Non-pigmented ciliary epithelial cell (primary cell): ENCODE data around the gene DLG5.

ENCODE experiments used
- DNase-seq: peaks from one replicate; pipeline ENCODE4 v3.0.0-alpha.2; 2010; ENCODE audit warnings: low read depth

DLG5 gene, protein sequence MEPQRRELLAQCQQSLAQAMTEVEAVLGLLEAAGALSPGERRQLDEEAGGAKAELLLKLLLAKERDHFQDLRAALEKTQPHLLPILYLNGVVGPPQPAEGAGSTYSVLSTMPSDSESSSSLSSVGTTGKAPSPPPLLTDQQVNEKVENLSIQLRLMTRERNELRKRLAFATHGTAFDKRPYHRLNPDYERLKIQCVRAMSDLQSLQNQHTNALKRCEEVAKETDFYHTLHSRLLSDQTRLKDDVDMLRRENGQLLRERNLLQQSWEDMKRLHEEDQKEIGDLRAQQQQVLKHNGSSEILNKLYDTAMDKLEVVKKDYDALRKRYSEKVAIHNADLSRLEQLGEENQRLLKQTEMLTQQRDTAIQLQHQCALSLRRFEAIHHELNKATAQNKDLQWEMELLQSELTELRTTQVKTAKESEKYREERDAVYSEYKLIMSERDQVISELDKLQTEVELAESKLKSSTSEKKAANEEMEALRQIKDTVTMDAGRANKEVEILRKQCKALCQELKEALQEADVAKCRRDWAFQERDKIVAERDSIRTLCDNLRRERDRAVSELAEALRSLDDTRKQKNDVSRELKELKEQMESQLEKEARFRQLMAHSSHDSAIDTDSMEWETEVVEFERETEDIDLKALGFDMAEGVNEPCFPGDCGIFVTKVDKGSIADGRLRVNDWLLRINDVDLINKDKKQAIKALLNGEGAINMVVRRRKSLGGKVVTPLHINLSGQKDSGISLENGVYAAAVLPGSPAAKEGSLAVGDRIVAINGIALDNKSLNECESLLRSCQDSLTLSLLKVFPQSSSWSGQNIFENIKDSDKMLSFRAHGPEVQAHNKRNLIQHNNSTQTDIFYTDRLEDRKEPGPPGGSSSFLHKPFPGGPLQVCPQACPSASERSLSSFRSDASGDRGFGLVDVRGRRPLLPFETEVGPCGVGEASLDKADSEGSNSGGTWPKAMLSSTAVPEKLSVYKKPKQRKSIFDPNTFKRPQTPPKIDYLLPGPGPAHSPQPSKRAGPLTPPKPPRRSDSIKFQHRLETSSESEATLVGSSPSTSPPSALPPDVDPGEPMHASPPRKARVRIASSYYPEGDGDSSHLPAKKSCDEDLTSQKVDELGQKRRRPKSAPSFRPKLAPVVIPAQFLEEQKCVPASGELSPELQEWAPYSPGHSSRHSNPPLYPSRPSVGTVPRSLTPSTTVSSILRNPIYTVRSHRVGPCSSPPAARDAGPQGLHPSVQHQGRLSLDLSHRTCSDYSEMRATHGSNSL (N-terminal part only)

DNA sequence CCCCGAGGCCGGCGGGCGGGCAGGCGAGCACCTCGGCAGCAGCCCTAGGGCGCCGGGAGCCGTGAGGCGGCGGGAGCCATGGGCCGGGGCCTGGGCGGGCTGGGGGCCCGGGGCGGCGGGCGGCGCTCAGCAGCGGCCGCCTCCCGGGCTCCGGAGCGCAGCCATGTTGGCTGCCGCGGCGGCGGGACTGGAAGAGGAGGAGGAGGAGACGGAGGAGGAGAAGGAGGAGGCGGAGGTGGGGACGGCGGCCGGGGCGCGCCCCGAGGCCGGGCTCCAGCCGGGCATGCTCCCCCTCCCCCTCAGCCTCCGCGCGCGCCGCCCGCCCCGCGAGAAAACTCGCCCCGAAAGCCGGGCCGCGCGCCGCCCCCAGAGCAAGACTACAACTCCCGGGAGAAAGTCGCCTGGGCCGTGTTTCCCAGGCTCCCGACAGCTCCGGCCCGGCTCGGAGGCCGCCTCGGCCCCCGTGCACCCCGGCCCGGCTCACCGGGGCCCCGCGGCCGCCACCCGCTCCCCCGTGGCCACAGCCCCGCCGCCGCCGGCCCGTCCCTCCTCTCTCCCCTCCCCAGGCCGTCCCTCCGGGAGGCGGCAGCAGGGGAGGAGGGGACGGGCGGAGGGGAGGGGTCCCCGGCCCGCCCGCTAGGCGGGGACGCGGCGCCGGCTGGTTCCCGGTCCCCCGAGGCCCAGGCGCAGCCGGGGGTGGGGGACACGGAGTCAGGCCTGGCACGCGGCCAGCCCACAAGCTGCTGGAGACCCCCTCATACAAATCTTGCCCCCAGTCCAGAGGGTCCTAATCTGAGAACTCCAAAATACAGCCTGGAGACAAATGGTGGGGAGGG, at the start of gene DLG5:
TSS of gene DLG5 (minus strand) at position 190 of the 836 bp plus-strand sequence. CDS start 235 bp downstream, outside the sequence.
- DNase-seq, result no peak

DNA sequence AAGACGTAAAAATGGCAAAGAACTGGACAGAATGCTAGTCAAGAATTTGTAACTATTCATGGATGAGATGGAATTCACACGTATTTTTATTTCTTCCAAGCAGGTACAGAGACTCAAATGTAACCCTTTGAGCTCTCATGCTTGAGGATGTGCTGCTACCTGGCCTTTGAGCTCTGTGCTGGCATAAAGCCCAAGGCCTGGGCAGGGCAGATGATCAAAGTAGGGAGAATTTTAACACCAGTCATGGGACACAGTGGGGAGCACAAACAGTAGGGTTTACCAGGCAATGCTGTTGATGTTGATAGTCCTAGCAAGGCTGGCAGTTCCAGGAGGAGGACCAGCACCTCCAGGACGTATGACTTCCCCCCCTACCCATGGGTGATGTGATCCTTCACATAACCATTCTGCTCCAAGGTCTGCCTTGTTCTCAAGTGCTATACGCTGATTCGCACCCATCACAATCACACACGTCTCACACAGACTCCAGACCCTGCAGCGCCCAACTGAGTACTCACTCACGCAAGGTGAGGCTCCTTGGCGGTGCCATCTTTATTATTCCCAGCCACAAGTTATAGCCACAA, 48.6 kb upstream of the DLG5 start:
- no peak for DNase-seq

DNA sequence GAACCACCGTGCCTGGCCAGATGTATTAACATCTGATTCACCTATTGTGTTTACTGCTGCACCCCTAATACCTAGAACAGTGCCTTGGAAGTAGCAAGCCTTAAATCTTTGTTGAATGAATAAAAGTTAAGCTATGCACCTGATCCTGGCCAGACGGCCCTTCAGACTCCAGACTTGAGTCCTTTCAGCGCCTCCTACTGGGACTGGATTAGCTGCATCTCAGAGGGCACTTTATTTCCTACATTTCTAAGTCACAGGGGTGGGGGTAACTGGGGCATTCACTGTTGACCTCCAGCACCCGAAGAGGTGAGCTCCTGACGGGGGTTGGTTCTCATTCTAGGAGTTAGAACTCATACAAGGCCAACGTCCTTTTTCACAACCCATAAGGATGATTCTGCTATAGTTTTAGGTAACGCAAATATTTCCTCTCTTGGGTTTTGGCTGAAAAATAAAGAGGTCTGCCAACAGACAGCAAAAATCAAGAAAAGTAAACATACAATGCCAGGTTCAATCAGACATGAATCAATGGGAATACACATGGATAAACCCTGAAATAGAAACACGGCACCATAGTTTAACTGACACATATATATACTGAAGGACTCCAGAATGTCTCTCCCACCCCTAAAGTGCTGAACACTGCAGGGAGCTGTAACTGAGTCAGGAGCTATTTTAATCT, 48.0 kb upstream of the DLG5 start:
- no peak for DNase-seq

DNA sequence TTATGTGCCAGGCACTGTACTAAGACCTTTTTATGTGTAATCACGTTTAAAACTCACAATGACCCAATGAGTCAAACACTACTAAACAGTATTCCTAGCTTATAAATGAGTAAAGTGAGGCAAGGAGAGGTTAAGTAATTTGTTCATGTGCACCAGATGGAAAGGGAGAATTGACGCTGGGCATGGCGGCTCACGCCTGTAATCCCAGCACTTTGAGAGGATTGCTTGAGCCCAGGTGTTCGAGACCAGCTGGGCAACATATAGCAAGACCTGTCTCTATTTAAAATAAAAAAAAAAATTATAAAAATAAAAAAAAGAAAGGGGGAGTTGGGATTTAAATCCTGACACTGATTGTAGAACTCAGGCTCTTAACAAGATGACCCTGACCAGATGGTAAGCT, 46.7 kb upstream of the DLG5 start:
- DNase-seq, result no peak

DNA sequence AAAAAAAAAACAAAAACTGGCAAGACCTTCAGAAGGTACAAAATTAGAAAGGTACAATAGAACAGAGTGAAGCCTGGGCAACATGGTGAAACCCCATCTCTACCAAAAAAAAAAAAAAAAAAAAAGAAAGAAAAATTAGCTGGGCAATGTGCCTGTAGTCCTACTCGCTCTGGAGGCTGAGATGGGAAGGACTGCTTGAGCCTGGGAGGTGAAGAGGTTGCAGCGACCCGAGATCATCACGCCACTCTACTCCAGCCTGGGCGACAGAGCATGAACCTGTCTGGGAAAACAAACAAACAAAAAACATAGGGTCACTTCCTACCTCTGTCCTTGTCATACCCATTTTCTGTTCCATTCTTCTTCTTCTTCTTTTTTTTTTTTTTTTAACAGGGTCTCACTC, 45.6 kb upstream of the DLG5 start:
- DNase-seq, result no peak

DNA sequence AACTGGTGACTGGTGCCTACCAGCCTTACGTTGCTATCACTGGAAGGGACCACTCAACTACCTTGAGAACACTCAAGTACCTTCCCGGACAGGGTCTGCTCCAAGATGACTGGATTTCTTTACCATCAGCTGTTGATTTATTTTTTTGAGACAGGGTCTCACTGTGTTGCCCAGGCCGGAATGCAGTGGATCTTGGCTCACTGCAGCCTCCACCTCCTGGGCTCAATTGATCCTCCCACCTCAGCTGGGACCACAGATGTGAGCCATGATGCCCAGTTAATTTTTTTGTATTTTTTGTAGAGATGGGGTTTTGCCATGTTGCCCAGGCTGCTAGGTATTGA, 45.2 kb upstream of the DLG5 start:
- no peak for DNase-seq

DNA sequence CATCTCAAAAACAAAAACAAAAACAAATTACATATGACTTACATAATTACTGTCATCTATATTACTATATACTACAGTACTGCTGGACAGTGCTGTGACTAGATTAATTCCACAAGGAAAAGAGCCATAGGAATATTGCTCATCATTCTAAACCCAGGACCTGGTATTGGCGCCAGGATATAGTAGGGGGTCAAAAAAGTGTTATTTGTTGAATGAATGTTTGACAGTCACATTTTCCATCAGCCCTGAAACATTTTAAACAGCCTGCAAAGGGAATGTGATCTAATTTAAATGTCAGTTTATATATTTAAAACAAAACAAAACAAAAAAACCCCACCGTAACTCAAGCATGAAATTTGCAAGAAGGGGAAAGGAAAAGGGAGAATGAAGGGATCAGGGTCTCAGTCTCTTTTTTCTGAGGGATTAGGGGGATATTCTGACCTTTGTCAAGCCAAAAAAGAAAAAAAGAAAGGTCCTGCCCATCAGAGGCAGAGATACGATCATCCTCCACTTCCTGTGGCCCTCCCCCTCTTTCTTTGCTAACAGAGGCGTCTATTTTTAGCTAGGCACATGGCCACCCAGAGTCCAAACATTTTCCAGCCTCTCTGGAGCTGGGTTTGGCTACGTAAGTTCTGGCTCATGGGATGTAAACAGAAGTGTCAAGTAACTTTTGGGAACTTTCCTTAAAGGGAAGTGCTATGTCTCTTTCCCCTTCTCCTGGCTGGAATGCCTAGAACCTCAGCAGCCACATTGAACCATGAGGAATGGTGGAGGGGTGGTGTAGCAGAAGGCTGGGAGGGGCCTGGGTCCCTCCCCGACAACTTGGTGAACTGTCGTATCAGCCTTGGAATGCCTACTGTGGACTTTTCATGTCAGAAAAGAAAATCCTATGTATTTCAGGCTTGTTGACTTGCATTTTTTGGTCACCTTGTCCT, 44.6 kb upstream of the DLG5 start:
- peak; percentile 72 for DNase-seq

DNA sequence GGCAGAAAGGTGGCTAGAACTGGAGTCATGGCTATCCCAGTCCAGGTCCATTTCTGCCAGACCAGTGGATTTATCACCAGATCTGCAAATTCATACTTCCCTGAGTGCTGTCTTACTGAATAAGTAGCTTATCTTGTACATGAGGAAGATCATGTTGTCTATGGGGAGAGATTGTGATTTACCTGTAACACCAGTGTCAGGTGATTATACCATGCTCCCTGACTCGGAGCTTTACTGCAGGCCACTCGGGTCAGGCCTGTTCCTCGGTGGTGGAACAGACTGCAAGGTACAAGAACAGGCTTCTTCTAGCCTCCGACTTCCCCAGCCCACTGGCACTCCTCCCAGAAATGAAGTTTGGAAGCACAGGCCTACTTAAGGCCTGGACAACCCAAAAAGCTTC, 42.6 kb upstream of the DLG5 start:
- no peak for DNase-seq

DNA sequence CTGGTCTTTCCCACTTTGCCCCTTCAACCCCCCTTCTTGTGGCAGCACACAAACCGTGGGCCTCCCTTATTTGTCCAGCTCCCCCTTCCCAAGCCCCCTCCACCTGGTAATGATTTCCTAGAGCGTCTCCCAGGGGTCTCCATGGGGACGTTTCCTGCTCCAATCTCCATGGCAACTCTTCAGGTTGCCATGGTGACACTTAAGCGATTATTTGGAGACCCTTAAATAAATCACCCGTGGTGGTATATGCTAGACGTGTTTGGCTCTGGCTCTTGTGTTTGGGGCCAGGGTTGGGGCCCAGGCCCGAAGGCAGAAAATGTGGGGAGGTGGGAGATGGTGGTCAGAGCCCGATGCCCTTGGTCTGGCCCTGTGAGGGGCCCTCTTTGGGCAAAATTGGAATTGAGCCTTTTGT, 41.1 kb upstream of the DLG5 start:
- DNase-seq, result no peak

DNA sequence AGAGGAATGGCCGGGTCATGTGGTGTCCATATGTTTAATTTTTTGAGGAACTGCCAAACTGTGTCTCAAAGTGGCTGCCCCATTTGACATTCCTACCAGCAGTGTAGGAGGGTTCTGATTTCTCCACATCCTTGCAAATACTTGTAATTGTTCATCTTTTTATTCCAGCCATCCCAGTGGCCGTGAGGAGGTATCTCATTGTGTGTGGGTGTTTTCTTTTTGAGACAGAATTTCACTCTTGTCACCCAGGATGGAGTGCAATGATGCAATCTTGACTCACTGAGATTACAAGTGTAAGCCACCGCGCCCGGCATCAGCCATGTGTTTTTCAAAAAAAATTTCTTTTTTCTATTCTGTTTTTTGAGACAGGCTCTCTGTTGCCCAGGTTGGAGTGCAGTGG, 38.7 kb upstream of the DLG5 start:
- no peak for DNase-seq

DNA sequence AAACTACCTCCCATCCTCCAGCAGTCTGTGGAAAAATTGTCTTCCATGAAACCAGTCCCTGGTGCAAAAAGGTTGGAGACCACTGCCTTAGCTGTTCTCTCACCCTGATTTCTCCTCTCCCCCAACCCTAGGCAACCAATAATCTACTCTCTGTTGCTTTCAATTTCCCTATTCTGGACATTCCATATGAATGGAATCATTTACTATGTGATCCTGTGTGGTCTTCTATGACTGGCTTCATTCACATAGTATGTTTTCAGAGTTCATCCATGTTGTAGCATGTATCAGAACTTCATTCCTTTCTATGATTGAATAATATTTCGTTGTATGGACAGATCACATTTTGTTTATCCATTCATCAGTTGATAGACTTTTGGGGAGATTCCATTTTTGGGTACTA, 38.3 kb upstream of the DLG5 start:
- DNase-seq, result no peak

DNA sequence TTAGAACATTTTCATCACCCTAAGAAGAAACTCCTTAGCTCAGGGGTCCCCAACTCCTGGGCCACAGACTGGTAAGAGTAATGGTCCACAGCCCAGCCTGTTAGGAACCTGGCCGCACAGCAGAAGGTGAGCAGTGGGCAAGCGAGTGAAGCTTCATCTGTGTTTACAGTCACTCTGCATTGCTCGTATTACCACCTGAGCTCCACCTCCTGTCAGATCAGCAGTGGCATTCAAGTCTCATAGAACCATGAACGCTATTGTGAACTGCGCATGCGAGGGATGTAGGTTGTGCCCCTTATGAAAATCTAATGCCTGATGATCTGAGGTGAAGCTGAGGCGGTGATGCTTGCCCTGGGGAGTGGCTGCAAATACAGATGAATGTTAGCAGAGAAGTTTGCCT, 37.3 kb upstream of the DLG5 start:
- DNase-seq, result no peak

DNA sequence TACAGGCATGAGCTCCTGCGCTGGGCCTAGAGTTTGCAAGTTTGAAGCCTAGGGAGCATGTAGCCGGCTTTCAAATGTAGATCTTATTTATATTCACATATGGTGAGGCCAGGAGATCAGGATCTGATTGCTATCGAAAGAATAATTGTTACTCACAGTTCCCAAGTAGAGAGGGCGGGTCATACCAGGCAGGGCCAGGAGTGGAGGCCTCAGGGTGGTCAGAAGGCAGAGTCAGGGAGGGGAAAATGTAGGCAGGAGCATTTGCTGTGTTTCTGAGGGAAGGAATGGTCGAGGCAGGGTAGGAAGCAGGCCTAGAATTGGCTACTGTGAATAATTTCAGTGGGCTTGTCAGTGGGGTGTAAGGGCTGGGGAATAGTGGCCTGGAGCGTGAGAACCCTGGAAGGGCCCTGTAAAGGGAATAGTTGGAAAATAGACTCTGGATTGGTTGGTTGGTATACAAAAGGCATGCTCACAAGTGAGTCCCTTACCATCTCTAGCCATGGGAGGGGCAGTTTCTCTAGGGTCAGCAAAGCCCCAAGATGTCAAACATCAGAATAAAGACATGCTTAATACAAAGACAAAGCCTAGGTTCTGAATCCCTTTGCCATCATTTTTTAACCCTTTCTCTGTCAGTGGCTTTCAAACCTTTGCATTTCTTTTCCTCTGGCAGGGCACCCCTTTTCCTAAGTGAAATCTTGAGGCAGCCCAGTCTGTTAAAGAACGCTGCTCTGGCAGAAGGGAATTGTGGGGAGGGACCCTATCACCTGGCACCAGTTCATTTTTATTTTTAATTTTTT, 36.0 kb upstream of the DLG5 start:
- no peak for DNase-seq

DNA sequence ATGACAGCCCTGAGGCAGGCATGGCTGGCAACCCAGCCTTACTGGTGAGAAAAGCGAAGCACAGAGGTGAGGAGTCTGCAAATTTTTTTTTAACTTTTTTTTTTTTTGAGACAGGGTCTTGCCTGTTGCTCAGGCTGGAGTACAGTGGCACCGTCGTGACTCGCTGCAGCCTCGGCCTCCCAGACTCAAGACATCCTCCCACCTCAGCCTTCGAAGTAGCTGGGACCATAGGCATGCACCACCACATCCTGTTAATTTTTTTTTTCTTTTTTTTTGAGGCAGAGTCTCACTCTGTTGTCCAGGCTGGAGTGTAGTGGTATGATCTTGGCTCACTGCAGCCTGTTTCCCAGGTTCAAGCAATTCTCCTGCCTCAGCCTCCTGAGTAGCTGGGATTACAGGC, 35.1 kb upstream of the DLG5 start:
- no peak for DNase-seq

DNA sequence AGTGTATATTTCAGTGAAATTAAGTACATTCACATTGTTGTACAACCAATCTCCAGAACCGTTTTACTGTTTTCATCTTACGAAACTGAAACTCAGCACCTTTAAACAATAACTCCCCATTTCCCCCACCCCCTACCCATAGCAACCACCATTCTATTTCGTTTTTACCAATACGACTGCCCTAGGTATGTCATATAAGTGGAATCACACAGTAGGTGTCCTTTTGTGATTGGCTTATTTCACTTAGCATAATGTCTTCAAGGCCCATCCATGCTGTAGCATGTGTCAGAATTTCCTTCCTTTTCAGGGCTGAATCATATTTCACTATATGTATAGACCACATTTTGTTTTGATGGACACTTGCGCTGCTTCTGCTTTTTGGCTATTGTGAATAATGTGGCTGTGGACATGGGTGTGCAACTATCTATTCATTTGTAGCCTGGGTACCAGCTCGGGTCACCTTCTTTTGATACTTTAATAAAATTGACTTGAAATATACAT, 34.3 kb upstream of the DLG5 start:
- no peak for DNase-seq

DNA sequence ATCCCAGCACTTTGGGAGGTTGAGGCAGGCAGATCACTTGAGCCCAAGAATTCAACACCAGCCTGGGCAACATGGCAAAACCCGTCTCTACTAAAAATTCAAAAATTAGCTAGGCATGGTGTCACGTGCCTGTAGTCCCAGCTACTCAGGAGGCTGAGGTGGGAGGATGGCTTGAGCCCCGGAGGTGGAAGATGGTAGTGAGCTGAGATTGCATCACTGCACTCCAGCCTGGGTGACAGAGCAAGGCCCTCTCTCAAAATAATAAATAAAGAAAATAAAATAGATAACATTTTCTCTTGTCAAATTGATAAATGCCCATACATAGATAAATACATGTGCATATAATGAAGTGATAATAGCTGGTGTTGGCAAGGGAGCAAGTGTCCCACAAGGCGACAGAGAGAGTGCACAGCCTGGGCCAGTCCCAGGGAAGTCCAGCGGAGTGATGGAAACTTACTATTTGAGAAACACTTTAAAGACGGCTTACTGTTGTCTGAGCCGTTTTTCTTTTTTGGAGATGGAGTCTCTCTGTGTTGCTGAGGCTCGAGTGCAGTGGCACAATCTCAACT, 33.4 kb upstream of the DLG5 start:
- DNase-seq, result no peak

DNA sequence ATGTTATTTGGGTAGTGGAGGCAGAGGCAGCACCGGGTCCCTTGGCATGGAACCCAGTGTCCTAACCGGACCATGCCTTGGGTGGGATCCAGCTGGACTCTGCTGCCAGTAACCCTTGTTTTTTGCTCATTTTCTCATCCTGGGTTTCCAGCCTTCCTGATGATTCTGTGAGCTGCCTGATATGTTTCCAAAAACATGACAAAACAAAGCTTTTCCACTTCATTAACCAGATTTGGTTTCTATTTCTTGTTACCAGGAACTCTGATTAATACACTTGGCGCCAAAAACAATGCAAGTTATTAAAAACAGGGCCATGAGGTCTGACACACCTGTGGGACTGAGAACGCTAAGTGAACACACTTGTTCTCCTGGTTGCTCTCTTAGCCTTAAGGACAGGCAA, 32.8 kb upstream of the DLG5 start:
- DNase-seq, result no peak

DNA sequence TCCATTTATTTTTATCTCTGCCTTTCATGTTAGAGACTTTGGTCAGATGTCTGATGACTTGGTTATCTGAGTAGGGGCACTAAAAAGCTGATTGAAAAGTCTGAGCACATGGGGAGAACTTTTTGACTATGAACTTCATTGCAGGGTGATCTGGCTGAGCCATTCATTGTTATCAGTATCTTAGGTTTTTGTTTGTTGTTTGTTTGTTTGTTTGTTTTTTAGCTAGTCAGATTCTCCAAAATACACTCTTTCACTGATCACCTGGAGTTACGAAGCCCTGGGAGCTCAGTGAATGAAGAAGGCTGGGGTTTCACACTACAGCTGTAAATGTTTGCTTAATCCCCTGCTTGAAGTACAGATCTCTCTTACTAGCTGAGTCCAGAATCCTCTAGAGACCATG, 28.6 kb upstream of the DLG5 start:
- DNase-seq, result no peak
